ENCODE data around the gene C1orf232.

The C1orf232 gene

GRCh38 chr1:26124418-26125331 lies 44.1 kb downstream of the C1orf232 start:
- DNase-seq (ENCODE audit: low read depth in 2 of 2) = no peak

- no peak for DNase-seq (ENCODE audit: low read depth in 2 of 2)
These were observed 45.5 kb downstream of the C1orf232 start for GRCh38 chr1:26122988-26123973.

- DNase-seq (ENCODE audit: low read depth in 2 of 2) = no peak
These were observed 46.6 kb downstream of the C1orf232 start for GRCh38 chr1:26121854-26122773.

- no peak for DNase-seq (ENCODE audit: low read depth in 2 of 2)
These were observed 48.7 kb downstream of the C1orf232 start for GRCh38 chr1:26119892-26120608.

DNA sequence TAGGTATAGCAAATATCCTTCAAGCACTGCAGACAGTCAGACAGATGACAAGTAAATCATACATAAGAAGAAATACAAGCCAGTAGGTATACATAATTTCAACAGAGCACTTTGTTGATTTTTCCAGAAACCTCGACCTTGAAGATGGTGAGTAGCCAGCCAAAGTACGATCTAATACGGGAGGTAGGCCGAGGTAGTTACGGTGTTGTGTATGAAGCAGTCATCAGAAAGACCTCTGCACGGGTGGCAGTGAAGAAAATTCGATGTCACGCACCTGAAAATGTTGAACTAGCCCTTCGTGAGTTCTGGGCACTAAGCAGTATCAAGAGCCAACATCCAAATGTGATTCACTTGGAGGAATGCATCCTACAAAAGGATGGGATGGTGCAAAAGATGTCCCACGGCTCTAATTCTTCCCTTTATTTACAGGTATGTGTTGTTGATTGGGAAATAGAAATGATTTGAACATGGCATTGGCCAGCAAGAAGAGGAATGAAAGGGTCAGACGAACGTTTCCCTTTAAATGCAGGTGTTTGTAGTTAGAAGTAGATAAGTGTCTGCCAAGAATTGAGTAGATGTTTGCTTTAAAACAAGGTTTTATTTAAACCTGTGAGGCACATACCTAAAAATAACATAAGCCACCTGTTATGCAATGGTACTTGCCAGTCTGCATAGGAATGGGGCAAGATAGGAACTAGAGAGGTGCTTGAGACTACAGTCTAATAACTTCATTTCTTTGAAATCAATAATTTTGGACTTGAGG lies 54.4 kb downstream of the C1orf232 start:
- DNase-seq (ENCODE audit: low read depth in 2 of 2) = no peak
